GM12878 (cell line): ENCODE results near the gene NUDT6. TPM values are rescaled to one million over a fixed set of nuclear protein-coding genes. Genes with fewer than 3 reads are reported as not detected.

Experiments
- ATAC-seq: fragments of 200-7000 bp; cut with Tn5 transposase; 3 replicates; pipeline ENCODE4 v1.9.1; 2020; ENCODE audit warnings: mild to moderate bottlenecking, moderate library complexity
- BruUV-seq: library from RNA; stranded (reverse); fragments of 400-500 nt; replicated peaks from 2 replicates; lab custom pipeline; 2021; lab: Mats Ljungman, UMichigan
- CTCF ChIA-PET: fragments of 300-600 bp; sonication (Branson Sonifier 250); formaldehyde crosslinking; extraction: SDS; loops from one replicate; lab custom pipeline; 2021; ENCODE audit warnings: inconsistent platforms; lab: Yijun Ruan, JAX
- POLR2A ChIA-PET: fragments of 350-600 bp; formaldehyde crosslinking; extraction: SDS; loops from one replicate; lab custom pipeline; 2021; ENCODE audit warnings: inconsistent platforms; lab: Charles Lee
- RAD21 ChIA-PET: fragments of 300-600 bp; sonication (Branson Sonifier 250); formaldehyde crosslinking; loops from one replicate; lab custom pipeline; 2023; ENCODE audit warnings: antibody characterized with exemption; ENCODE audit not compliant: unreplicated experiment; lab: Charles Lee
- SMC1A ChIA-PET: fragments of 300-600 bp; sonication (Branson Sonifier 250); formaldehyde crosslinking; loops from one replicate; lab custom pipeline; 2023; ENCODE audit not compliant: unreplicated experiment, uncharacterized antibody; lab: Charles Lee
- DNase-seq: peaks from one replicate; pipeline ENCODE4 v3.0.0-alpha.2; 2011; ENCODE audit warnings: low read depth, low spot score
- FAIRE-seq: peaks from 3 replicates; lab custom pipeline; 2011; peaks lifted over from hg19 to GRCh38; lab: Jason Lieb, UNC
- H2AFZ ChIP-seq: 2 replicates; pipeline ENCODE4 v1.6.0; 2011; ENCODE audit warnings: low read depth, low read length, control low read depth; ENCODE audit not compliant: control insufficient read depth
- H3K27ac ChIP-seq: 2 replicates; pipeline ENCODE4 v1.5.1; 2011; ENCODE audit warnings: control low read depth; ENCODE audit not compliant: control insufficient read depth, insufficient read depth
- H3K27me3 ChIP-seq, 2 experiments: replicated peaks in 1 of 2; 2 replicates each; pipeline versions ENCODE4 v1.6.0 to v1.6.1; 2011; ENCODE audit warnings: low read length in 1 of 2; ENCODE audit not compliant: control insufficient read depth in 2 of 2, insufficient read depth in 2 of 2
- H3K36me3 ChIP-seq, 2 experiments: 2 replicates each; pipeline ENCODE4 v1.5.1; 2011; ENCODE audit warnings: low read length in 1 of 2; ENCODE audit not compliant: control insufficient read depth in 2 of 2, insufficient read depth in 2 of 2
- H3K4me1 ChIP-seq: 2 replicates; pipeline ENCODE4 v1.6.1; 2011; ENCODE audit warnings: mild to moderate bottlenecking, low read length, moderate library complexity, mixed read lengths; ENCODE audit not compliant: control insufficient read depth, insufficient read depth
- H3K4me2 ChIP-seq: 2 replicates; pipeline ENCODE4 v1.6.0; 2011; ENCODE audit warnings: control low read depth; ENCODE audit not compliant: control insufficient read depth, insufficient read depth
- H3K4me3 ChIP-seq: fragments of 200-600 bp; sonication (generic); 2 replicates; pipeline ENCODE4 v1.5.1; 2016
- H3K79me2 ChIP-seq: 2 replicates; pipeline ENCODE4 v1.6.0; 2011; ENCODE audit warnings: low read length; ENCODE audit not compliant: control insufficient read depth, insufficient read depth
- H3K9ac ChIP-seq: 2 replicates; pipeline ENCODE4 v1.8.0; 2011; ENCODE audit warnings: low read length, control low read depth, mixed read lengths; ENCODE audit not compliant: control insufficient read depth, insufficient read depth
- H3K9me3 ChIP-seq: replicated peaks from 3 replicates; pipeline ENCODE4 v1.5.1; 2011; ENCODE audit warnings: mild to moderate bottlenecking, low read length; ENCODE audit not compliant: control insufficient read depth, insufficient read depth
- H4K20me1 ChIP-seq: 2 replicates; pipeline ENCODE4 v1.6.0; 2011; ENCODE audit not compliant: control insufficient read depth, insufficient read depth
- BCLAF1 ChIP-seq: fragments of 450-650 bp; IDR thresholded peaks from 2 replicates; pipeline ENCODE4 v1.6.1; 2017; ENCODE audit warnings: antibody characterized with exemption, mild to moderate bottlenecking, moderate library complexity
- GABPA ChIP-seq: IDR thresholded peaks from 2 replicates; pipeline ENCODE4 v1.6.1; 2014; ENCODE audit warnings: antibody characterized with exemption, low read depth, mild to moderate bottlenecking, inconsistent platforms
- HSF1 ChIP-seq: fragments of 150-350 bp; IDR thresholded peaks from 2 replicates; pipeline ENCODE4 v1.6.1; 2014; ENCODE audit warnings: mild to moderate bottlenecking, low read depth, low read length
- RAD21 ChIP-seq: IDR thresholded peaks from 2 replicates; pipeline ENCODE4 v1.6.1; 2011; ENCODE audit warnings: mild to moderate bottlenecking, low read depth, low read length, moderate library complexity; ENCODE audit not compliant: insufficient read depth
- SKIL ChIP-seq: fragments of 450-650 bp; IDR thresholded peaks from 2 replicates; pipeline ENCODE4 v1.6.1; 2017; ENCODE audit warnings: mild to moderate bottlenecking, low read depth, inconsistent platforms; ENCODE audit not compliant: poor library complexity, severe bottlenecking
- SRF ChIP-seq, 2 experiments: IDR thresholded peaks; 2 replicates each; pipeline ENCODE4 v1.6.1; 2011; ENCODE audit warnings: low read depth in 2 of 2, low read length in 2 of 2, mild to moderate bottlenecking in 1 of 2, moderate library complexity in 1 of 2
- WGBS: methylation state at CpG from one replicate; pipeline ENCODE4 v1.1.6; 2016; ENCODE audit warnings: low lambda C conversion rate; ENCODE audit not compliant: insufficient replicate concordance, insufficient coverage; ENCODE audit errors: missing lambda C conversion rate; 5-methylcytosine and 5-hydroxymethylcytosine counted together
- in situ Hi-C: fragments of 300-500 bp; cut with MboI; formaldehyde crosslinking; loops from 9 replicates; pipeline ENCODE4 v1.14.3; 2018; ENCODE audit warnings: mixed read lengths
- intact Hi-C: fragments of 100-400 bp; cut with micrococcal nuclease; formaldehyde crosslinking; loops from one replicate; pipeline ENCODE4 v1.14.2; 2022; ENCODE audit not compliant: unreplicated experiment
- polyA plus RNA-seq, 11 experiments: library from polyadenylated mRNA; depleted of rRNA in 4 of 11; unstranded in 6 of 11; stranded (reverse) in 5 of 11; fragments of >200 nt; fragmentation: Nextera tagmentation in 4 of 11; fragmentation: Illumina TruSeq in 1 of 11; extraction: Ambion mirVana in 4 of 11; extraction: Trizol in 1 of 11; gene quantifications; 1 replicate in 1 of 11; 2 replicates in 10 of 11; pipeline versions ENCODE4 v1.2.1 to v1.2.3, GENCODE V29; 2011 to 2016; ENCODE audit warnings: inconsistent platforms in 2 of 11, missing spikeins in 2 of 11, low read depth in 1 of 11
- total RNA-seq, 4 experiments: library from RNA; depleted of rRNA in 3 of 4; stranded (reverse); fragments of >200 nt in 3 of 4; fragmentation: Illumina TruSeq in 1 of 4; extraction: Trizol in 1 of 4; gene quantifications; 2 replicates each; pipeline versions ENCODE4 v1.2.1 to v1.2.3, GENCODE V29; 2013 to 2021
- TF ChIP-seq, protein P1 (sequence below): IDR thresholded peaks from 2 replicates; pipeline ENCODE4 v1.6.1; 2011; ENCODE audit warnings: low read depth, mild to moderate bottlenecking, low read length, moderate library complexity, borderline replicate concordance; ENCODE audit errors: extremely low read depth

NUDT6 gene
- total and polyA plus RNA-seq, 10 of the 15 experiments (the other 5 are each of a cell fraction or from before 2014, with no cell fraction given), result 3.9 to 12.4 (median 6.8) TPM

- Histone ChIP-seq H3K36me3 (no peaks in the 10 kb centered on the region), H3K79me2 (no peaks in the 10 kb centered on the region), H3K9ac (no peak overlapping the region), H3K4me3 (no peak overlapping the region), H4K20me1 (no peaks in the 10 kb centered on the region), H3K9me3 (no peaks in the 10 kb centered on the region), H3K27ac (no peak overlapping the region), H3K4me2 (no peak overlapping the region), H3K27me3 (no peaks in the 10 kb centered on the region; a peak in 2 of 4 replicates), H3K4me1 (no peaks in the 10 kb centered on the region), H2AFZ (peak overlapping the region; percentile 33)
- 50% methylated on average over 2 of the region's 2 CpGs for WGBS
- ChIA-PET CTCF (no interaction called here), SMC1A (interaction anchor here (1.3 to 1.4 kb wide), 2 partner anchors 15 to 22 kb away, joined by 3 to 4 read pairs; no protein-coding TSS in a partner anchor), POLR2A (no interaction called here), RAD21 (no interaction called here)
- in situ Hi-C loops, result no loop called here
- DNase-seq (no peak), ATAC-seq (no peak), FAIRE-seq (no peak)
- no peak for TF ChIP-seq RAD21
- TF ChIP-seq SKIL, result no peak
- TF ChIP-seq SRF (IDR thresholded peaks at IDR 0.05; ENCODE audit: low read depth in 2 of 2, low read length in 2 of 2), result no peak
- no peak for TF ChIP-seq HSF1
- no peak for TF ChIP-seq GABPA
- TF ChIP-seq BCLAF1, result no peak
- TF ChIP-seq, protein P1, sequence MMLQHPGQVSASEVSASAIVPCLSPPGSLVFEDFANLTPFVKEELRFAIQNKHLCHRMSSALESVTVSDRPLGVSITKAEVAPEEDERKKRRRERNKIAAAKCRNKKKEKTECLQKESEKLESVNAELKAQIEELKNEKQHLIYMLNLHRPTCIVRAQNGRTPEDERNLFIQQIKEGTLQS, result no peak
- intact Hi-C loops, result no loop called here
- BruUV-seq, result no TSS peak
These were observed 67.0 kb downstream of the NUDT6 start for GRCh38 chr4:122855353-122855890.
